Mesenchymal stem cell (in vitro differentiated cells and primary cell): Measurements from ENCODE around the gene DNAH5.
A peak's percentile ranks its signal among the peaks of the same experiment; 100 is the strongest.

Experiments used
- DNase-seq: peaks from one replicate; pipeline ENCODE4 v3.0.0-alpha.2; 2013
- H2AFZ ChIP-seq: one replicate; pipeline ENCODE4 v1.6.1; 2013; ENCODE audit warnings: low read depth, mild to moderate bottlenecking, control low read depth, inconsistent platforms, low read length, moderate library complexity
- H2AK5ac ChIP-seq: 2 replicates; pipeline ENCODE4 v1.6.1; 2013; ENCODE audit warnings: low read length, moderate library complexity, mild to moderate bottlenecking, inconsistent platforms; ENCODE audit not compliant: severe bottlenecking
- H2BK120ac ChIP-seq: one replicate; pipeline ENCODE4 v1.6.1; 2013; ENCODE audit warnings: low read depth, mild to moderate bottlenecking, inconsistent platforms, low read length, moderate library complexity
- H2BK12ac ChIP-seq, 2 experiments: one replicate each; pipeline ENCODE4 v1.6.1; 2013; ENCODE audit warnings: inconsistent platforms in 2 of 2, low read length in 2 of 2, mild to moderate bottlenecking in 2 of 2, moderate library complexity in 2 of 2, control low read depth in 1 of 2
- H2BK15ac ChIP-seq: one replicate; pipeline ENCODE4 v1.6.1; 2013; ENCODE audit warnings: mild to moderate bottlenecking, low read depth, inconsistent platforms; ENCODE audit not compliant: poor library complexity, severe bottlenecking
- H2BK5ac ChIP-seq: 2 replicates; pipeline ENCODE4 v1.6.1; 2013; ENCODE audit warnings: low read depth, mild to moderate bottlenecking, low read length, control low read depth, inconsistent platforms; ENCODE audit not compliant: poor library complexity, severe bottlenecking
- H3K14ac ChIP-seq, 2 experiments: one replicate each; pipeline ENCODE4 v1.6.1; 2013; ENCODE audit warnings: inconsistent platforms in 2 of 2, low read length in 2 of 2, control low read depth in 1 of 2, mild to moderate bottlenecking in 1 of 2, moderate library complexity in 1 of 2
- H3K18ac ChIP-seq, 2 experiments: one replicate each; pipeline ENCODE4 v1.6.1; 2013; ENCODE audit warnings: inconsistent platforms in 2 of 2, low read length in 2 of 2, control low read depth in 1 of 2, low read depth in 1 of 2, mild to moderate bottlenecking in 1 of 2
- H3K23ac ChIP-seq, 2 experiments: one replicate each; pipeline ENCODE4 v1.6.1; 2013; ENCODE audit warnings: inconsistent platforms in 2 of 2, low read length in 2 of 2, mild to moderate bottlenecking in 2 of 2, moderate library complexity in 2 of 2, control low read depth in 1 of 2
- H3K27ac ChIP-seq: 2 replicates; pipeline ENCODE4 v1.5.1; 2013; ENCODE audit warnings: mild to moderate bottlenecking, moderate library complexity, low read length, control low read depth, inconsistent platforms; ENCODE audit not compliant: poor library complexity, severe bottlenecking
- H3K27me3 ChIP-seq, 2 experiments: 2 replicates each; pipeline versions ENCODE4 v1.6.1 to v1.7.0; 2013; ENCODE audit warnings: low read length in 2 of 2, mild to moderate bottlenecking in 2 of 2, moderate library complexity in 2 of 2, control low read depth in 1 of 2, inconsistent platforms in 1 of 2; ENCODE audit not compliant: control insufficient read depth in 1 of 2, insufficient read depth in 1 of 2
- H3K36me3 ChIP-seq, 2 experiments: 2 replicates each; pipeline versions ENCODE4 v1.6.1 to v1.7.0; 2013; ENCODE audit warnings: low read length in 2 of 2, control low read depth in 1 of 2, inconsistent platforms in 1 of 2, low read depth in 1 of 2, mild to moderate bottlenecking in 1 of 2; ENCODE audit not compliant: insufficient read depth in 2 of 2, control insufficient read depth in 1 of 2
- H3K4ac ChIP-seq, 2 experiments: one replicate each; pipeline ENCODE4 v1.6.1; 2013; ENCODE audit warnings: inconsistent platforms in 2 of 2, low read length in 2 of 2, mild to moderate bottlenecking in 2 of 2, moderate library complexity in 2 of 2, control low read depth in 1 of 2, low read depth in 1 of 2
- H3K4me1 ChIP-seq: 2 replicates; pipeline ENCODE4 v1.6.1; 2013; ENCODE audit warnings: low read depth, low read length, control low read depth; ENCODE audit not compliant: control insufficient read depth, insufficient read depth
- H3K4me2 ChIP-seq: 2 replicates; pipeline ENCODE4 v1.6.1; 2013; ENCODE audit warnings: low read length, mild to moderate bottlenecking, inconsistent platforms; ENCODE audit not compliant: poor library complexity, severe bottlenecking
- H3K4me3 ChIP-seq, 2 experiments: 2 replicates each; pipeline versions ENCODE4 v1.5.1 to v1.7.0; 2013; ENCODE audit warnings: low read length in 2 of 2, mild to moderate bottlenecking in 2 of 2, control low read depth in 1 of 2, low read depth in 1 of 2; ENCODE audit not compliant: insufficient read depth in 1 of 2
- H3K79me1 ChIP-seq: replicated peaks from 2 replicates; pipeline ENCODE4 v1.6.1; 2013; ENCODE audit warnings: mild to moderate bottlenecking, control low read depth, low read length, inconsistent platforms; ENCODE audit not compliant: poor library complexity, severe bottlenecking
- H3K9ac ChIP-seq: 2 replicates; pipeline ENCODE4 v1.7.0; 2013; ENCODE audit warnings: mild to moderate bottlenecking, low read length, moderate library complexity
- H3K9me3 ChIP-seq: 2 replicates; pipeline ENCODE4 v1.7.0; 2013; ENCODE audit warnings: mild to moderate bottlenecking, low read length; ENCODE audit not compliant: control insufficient read depth
- H4K8ac ChIP-seq: one replicate; pipeline ENCODE4 v1.6.1; 2013; ENCODE audit warnings: inconsistent platforms, mild to moderate bottlenecking, low read length, moderate library complexity
- H4K91ac ChIP-seq: one replicate; pipeline ENCODE4 v1.6.1; 2013; ENCODE audit warnings: mild to moderate bottlenecking, low read length, inconsistent platforms
- WGBS: methylation state at CpG from one replicate; pipeline ENCODE4 v1.1.7; 2013; ENCODE audit warnings: mixed read lengths; 5-methylcytosine and 5-hydroxymethylcytosine counted together

Gene DNAH5

GRCh38 chr5:13955896-13956295, 11.4 kb upstream of the DNAH5 start:
- no peak overlapping the region for H3K14ac ChIP-seq
- H2BK12ac ChIP-seq, result no peak overlapping the region
- H3K23ac ChIP-seq, result no peak overlapping the region
- peaks cover 0 to 3% of the 10 kb centered on the region in 2 experiments for H3K27me3 ChIP-seq
- no peak overlapping the region for H4K8ac ChIP-seq
- no peaks in the 10 kb centered on the region for H3K9me3 ChIP-seq
- no peak overlapping the region for H3K27ac ChIP-seq
- H3K36me3 ChIP-seq, result no peaks in the 10 kb centered on the region
- no peak overlapping the region for H3K4me3 ChIP-seq
- H3K79me1 ChIP-seq, result no peaks in the 10 kb centered on the region
- no peak overlapping the region for H2AK5ac ChIP-seq
- no peak overlapping the region for H3K9ac ChIP-seq
- H2AFZ ChIP-seq, result no peak overlapping the region
- no peak overlapping the region for H4K91ac ChIP-seq
- H3K18ac ChIP-seq, result no peak overlapping the region
- 78% methylated on average over 4 of the region's 5 CpGs for WGBS
- no peak overlapping the region for H2BK120ac ChIP-seq
- no peak overlapping the region for H3K4me2 ChIP-seq
- H3K4ac ChIP-seq, result no peak overlapping the region
- H3K4me1 ChIP-seq, result no peaks in the 10 kb centered on the region
- H2BK5ac ChIP-seq, result no peak overlapping the region
- DNase-seq, result no peak
- H2BK15ac ChIP-seq, result no peak overlapping the region

- Histone ChIP-seq H2BK12ac (no peak overlapping the region), H2AFZ (no peak overlapping the region), H3K4me2 (no peak overlapping the region), H3K4me3 (peak overlapping the region in 1 of 2 experiments; percentile 42), H3K18ac (no peak overlapping the region), H2BK120ac (no peak overlapping the region), H3K36me3 (no peaks in the 10 kb centered on the region), H3K9ac (no peak overlapping the region), H2AK5ac (no peak overlapping the region), H2BK15ac (no peak overlapping the region), H3K9me3 (no peaks in the 10 kb centered on the region), H3K79me1 (no peaks in the 10 kb centered on the region), H3K27ac (no peak overlapping the region), H4K91ac (no peak overlapping the region), H2BK5ac (no peak overlapping the region), H3K27me3 (peaks cover 6 to 8% of the 10 kb centered on the region in 2 experiments), H3K4me1 (no peaks in the 10 kb centered on the region), H3K14ac (no peak overlapping the region), H3K4ac (no peak overlapping the region), H3K23ac (no peak overlapping the region), H4K8ac (no peak overlapping the region)
- DNase-seq, result no peak
- WGBS, result 94% methylated on average over 10 of the region's 10 CpGs
Observed at GRCh38 chr5:13946111-13946510, 1.6 kb upstream of the DNAH5 start.

GRCh38 chr5:13945271-13945670, 783 bp upstream of the DNAH5 start:
- Histone ChIP-seq H3K4me1 (no peaks in the 10 kb centered on the region), H2AFZ (no peak overlapping the region), H3K36me3 (no peaks in the 10 kb centered on the region), H3K9ac (no peak overlapping the region), H3K4me3 (no peak overlapping the region), H3K18ac (no peak overlapping the region), H3K4ac (no peak overlapping the region), H4K91ac (no peak overlapping the region), H3K27me3 (peaks cover 9 to 11% of the 10 kb centered on the region in 2 experiments), H4K8ac (no peak overlapping the region), H2BK15ac (no peak overlapping the region), H3K27ac (no peak overlapping the region), H2BK12ac (no peak overlapping the region), H2BK5ac (no peak overlapping the region), H2AK5ac (no peak overlapping the region), H3K9me3 (no peaks in the 10 kb centered on the region), H3K79me1 (no peaks in the 10 kb centered on the region), H2BK120ac (no peak overlapping the region), H3K23ac (no peak overlapping the region), H3K14ac (no peak overlapping the region), H3K4me2 (no peak overlapping the region)
- WGBS, result 91% methylated on average over 1 of the region's 3 CpGs
- no peak for DNase-seq

GRCh38 chr5:13943676-13944075, 812 bp downstream of the DNAH5 start:
- H2BK120ac ChIP-seq, result no peak overlapping the region
- H2BK12ac ChIP-seq, result no peak overlapping the region
- no peak overlapping the region for H3K23ac ChIP-seq
- no peaks in the 10 kb centered on the region for H3K4me1 ChIP-seq
- H3K18ac ChIP-seq, result no peak overlapping the region
- H3K27ac ChIP-seq, result no peak overlapping the region
- no peak overlapping the region for H2AK5ac ChIP-seq
- H3K9ac ChIP-seq, result no peak overlapping the region
- no peak for DNase-seq
- no peak overlapping the region for H2BK5ac ChIP-seq
- no peak overlapping the region for H3K4me2 ChIP-seq
- peaks cover 18 to 21% of the 10 kb centered on the region in 2 experiments for H3K27me3 ChIP-seq
- no peaks in the 10 kb centered on the region for H3K79me1 ChIP-seq
- no peak overlapping the region for H4K8ac ChIP-seq
- no peak overlapping the region for H2AFZ ChIP-seq
- no peak overlapping the region for H4K91ac ChIP-seq
- H3K14ac ChIP-seq, result no peak overlapping the region
- H2BK15ac ChIP-seq, result no peak overlapping the region
- no peak overlapping the region for H3K4me3 ChIP-seq
- H3K4ac ChIP-seq, result no peak overlapping the region
- no peaks in the 10 kb centered on the region for H3K9me3 ChIP-seq
- 33% methylated on average over 1 of the region's 1 CpG for WGBS
- H3K36me3 ChIP-seq, result no peaks in the 10 kb centered on the region
